ENCODE data around the gene KCNH1. TPM values are rescaled to one million over a fixed set of nuclear protein-coding genes. Genes with fewer than 3 reads are reported as not detected.
"Not testable (repeated sequence)": the region's sequence is repeated elsewhere in the genome, so short reads cannot be mapped to it uniquely, and the experiment has no call there.

KCNH1 gene
- total RNA-seq, 6 experiments from 2014 or later, result 0.90 to 1.8 (median 1.5) TPM

DNA sequence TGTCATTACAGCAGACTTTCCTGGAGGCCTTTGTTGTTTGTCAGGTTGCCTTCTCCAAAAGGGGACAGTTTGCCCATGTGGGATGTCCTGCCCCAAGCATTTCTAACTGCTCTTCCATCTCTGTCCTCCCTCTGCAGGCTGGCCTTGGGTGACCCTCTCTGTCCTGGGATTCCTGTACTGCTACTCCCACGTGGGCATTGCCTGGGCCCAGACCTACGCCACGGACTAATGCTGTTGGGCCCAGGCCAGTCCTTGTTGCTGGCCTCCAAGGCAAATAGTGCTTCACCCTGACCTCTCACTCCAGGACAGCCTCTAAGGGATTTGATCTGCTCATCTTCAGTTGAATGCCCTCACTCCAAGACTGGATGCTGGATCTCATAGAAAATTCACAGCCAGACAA is 459.8 kb downstream of the KCNH1 start:
- Mint-ChIP-seq H3K27me3 (ENCODE audit: insufficient read depth) (peaks cover 2% of the 10 kb centered on the region; the same call in 1 of the 2 replicates), H3K27ac (no peak overlapping the region), H3K9me3 (no peaks in the 10 kb centered on the region), H3K4me1 (ENCODE audit: low read depth) (peaks cover 4% of the 10 kb centered on the region; the same call in 1 of the 2 replicates), H3K36me3 (ENCODE audit: low read depth) (no peaks in the 10 kb centered on the region), H3K4me3 (no peak overlapping the region)
- no peak for DNase-seq
- TF ChIP-seq, protein P1, sequence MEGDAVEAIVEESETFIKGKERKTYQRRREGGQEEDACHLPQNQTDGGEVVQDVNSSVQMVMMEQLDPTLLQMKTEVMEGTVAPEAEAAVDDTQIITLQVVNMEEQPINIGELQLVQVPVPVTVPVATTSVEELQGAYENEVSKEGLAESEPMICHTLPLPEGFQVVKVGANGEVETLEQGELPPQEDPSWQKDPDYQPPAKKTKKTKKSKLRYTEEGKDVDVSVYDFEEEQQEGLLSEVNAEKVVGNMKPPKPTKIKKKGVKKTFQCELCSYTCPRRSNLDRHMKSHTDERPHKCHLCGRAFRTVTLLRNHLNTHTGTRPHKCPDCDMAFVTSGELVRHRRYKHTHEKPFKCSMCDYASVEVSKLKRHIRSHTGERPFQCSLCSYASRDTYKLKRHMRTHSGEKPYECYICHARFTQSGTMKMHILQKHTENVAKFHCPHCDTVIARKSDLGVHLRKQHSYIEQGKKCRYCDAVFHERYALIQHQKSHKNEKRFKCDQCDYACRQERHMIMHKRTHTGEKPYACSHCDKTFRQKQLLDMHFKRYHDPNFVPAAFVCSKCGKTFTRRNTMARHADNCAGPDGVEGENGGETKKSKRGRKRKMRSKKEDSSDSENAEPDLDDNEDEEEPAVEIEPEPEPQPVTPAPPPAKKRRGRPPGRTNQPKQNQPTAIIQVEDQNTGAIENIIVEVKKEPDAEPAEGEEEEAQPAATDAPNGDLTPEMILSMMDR (IDR thresholded peaks at IDR 0.05), result no peak

DNA sequence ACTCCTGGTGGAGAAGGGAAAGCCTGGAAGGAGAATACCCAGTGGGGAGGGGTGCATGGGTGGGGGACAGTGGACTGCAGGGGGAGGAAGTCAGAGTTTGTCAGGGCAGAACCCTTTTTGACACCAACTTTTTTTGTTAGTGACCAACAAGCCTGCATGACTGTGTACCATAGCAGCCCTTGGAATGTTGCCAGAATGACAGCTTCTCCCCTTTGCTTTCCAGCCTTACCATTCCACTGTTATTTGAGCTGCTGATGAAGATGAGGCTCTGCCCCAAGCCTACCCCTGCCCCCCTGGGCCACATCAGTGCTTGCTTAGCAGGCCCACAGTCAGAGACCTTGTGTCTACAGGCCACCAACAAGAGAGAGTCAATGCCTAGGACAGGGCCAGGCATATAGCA is 464.0 kb downstream of the KCNH1 start:
- H3K9me3 Mint-ChIP-seq, result no peaks in the 10 kb centered on the region
- H3K4me3 Mint-ChIP-seq, result no peak overlapping the region
- H3K27me3 Mint-ChIP-seq (ENCODE audit: insufficient read depth), result peaks cover 2% of the 10 kb centered on the region
- peaks cover 4% of the 10 kb centered on the region; the same call in 1 of the 2 replicates for H3K4me1 Mint-ChIP-seq (ENCODE audit: low read depth)
- DNase-seq, result no peak
- no peaks in the 10 kb centered on the region for H3K36me3 Mint-ChIP-seq (ENCODE audit: low read depth)
- TF ChIP-seq, protein P1 (IDR thresholded peaks at IDR 0.05), result no peak
- no peak overlapping the region for H3K27ac Mint-ChIP-seq

DNA sequence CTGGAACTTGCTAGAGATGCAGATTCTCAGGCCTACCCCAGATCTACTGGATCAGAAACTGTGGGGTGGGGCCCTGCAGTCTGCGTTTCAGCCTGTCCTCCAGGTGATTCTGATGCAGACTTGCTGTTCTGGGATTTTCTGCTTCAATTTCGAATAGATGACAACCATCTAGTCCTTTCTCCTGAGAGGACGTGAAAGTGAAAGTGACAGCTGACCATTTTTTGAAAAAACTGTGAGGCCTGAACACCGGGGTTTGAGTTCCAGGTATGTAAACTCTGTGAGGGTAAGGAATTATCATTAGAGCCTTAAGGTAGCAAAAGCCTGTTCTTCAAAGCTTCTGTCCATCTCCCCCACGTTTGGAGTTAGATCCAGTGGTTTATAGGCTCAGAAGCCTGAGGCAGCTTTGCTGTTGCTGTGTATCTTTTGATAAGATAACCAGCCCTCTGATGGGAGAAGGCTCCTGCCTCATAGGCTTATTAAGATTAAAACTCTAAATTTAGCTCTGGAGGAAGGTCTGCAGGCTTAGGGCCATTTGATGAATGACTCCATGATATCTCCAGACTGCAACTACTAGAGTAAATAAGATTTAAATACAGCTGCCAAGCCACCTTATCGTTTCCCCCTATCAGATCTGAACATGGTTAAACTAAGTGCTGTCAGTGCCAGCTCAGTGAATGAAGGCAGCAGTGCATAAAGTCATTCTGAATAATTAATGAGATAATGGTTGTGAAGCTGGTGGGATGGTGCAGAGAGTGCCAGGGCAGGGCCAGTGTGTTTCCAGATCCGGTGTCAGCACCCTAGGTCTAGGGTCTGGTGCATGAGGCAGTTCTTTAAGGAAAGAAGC is 470.0 kb downstream of the KCNH1 start:
- no peak for DNase-seq
- Mint-ChIP-seq H3K27ac (no peak overlapping the region), H3K9me3 (no peaks in the 10 kb centered on the region), H3K27me3 (ENCODE audit: insufficient read depth) (no peaks in the 10 kb centered on the region; the same call in 1 of the 2 replicates), H3K36me3 (ENCODE audit: low read depth) (no peaks in the 10 kb centered on the region), H3K4me3 (no peak overlapping the region), H3K4me1 (ENCODE audit: low read depth) (no peaks in the 10 kb centered on the region)
- TF ChIP-seq, protein P1 (IDR thresholded peaks at IDR 0.05), result no peak

DNA sequence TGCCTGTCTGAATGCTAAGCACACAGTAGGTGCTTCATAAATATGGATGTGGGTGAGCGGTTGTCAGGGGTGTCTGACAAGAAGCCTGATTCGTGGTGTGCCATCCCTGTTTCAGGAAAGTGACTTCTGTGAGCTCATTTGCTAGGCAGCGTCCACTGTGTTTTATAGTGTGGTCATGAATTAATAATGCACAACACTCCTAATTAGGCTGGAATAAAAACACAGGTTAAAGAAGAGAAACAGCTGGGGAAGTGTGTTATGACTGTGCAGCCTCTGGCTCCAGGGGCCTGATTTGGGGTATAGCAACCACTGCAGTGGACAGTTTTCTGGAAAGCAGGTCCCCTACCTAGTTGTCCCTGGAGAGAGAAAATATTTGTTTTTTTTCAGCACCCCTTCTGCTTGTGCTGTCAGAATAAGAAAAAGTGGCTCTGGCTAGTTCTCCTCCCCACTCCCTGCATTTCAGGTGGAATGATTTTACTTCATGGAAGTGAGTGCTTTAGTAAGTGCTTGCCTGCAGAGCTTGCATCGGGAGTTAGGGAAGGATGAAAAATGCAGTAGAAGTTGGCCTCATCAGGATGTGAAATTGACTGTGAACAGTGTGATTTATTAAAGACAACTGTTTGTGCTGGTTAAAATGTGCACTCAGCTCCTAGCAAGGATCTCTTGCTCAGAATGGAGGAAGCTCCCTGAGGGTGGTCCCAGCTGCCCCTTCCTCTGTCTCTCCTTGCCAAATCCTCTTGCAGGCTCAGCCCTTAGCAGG is 471.5 kb downstream of the KCNH1 start:
- Mint-ChIP-seq H3K27me3 (ENCODE audit: insufficient read depth) (peaks cover 2% of the 10 kb centered on the region; the same call in 1 of the 2 replicates), H3K9me3 (no peaks in the 10 kb centered on the region), H3K4me3 (no peak overlapping the region), H3K36me3 (ENCODE audit: low read depth) (peaks cover 6% of the 10 kb centered on the region; the same call in 1 of the 2 replicates), H3K4me1 (ENCODE audit: low read depth) (no peaks in the 10 kb centered on the region), H3K27ac (no peak overlapping the region)
- DNase-seq, result no peak
- TF ChIP-seq, protein P1 (IDR thresholded peaks at IDR 0.05), result no peak

DNA sequence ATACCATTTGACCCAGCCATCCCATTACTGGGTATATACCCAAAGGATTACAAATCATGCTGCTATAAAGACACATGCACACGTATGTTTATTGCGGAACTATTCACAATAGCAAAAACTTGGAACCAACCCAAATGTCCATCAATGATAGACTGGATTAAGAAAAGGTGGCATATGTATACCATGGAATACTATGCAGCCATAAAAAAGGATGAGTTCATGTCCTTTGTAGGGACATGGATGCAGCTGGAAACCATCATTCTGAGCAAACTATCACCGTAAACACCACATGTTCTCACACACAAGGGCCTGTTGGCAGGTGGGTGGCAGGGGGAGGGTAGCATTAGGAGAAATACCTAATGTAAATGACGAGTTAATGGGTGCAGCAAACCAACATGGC is 472.4 kb downstream of the KCNH1 start:
- not testable (repeated sequence) for H3K4me1 Mint-ChIP-seq (ENCODE audit: low read depth); DNase-seq; H3K4me3 Mint-ChIP-seq; H3K27ac Mint-ChIP-seq; H3K36me3 Mint-ChIP-seq (ENCODE audit: low read depth); H3K9me3 Mint-ChIP-seq; H3K27me3 Mint-ChIP-seq (ENCODE audit: insufficient read depth)

DNA sequence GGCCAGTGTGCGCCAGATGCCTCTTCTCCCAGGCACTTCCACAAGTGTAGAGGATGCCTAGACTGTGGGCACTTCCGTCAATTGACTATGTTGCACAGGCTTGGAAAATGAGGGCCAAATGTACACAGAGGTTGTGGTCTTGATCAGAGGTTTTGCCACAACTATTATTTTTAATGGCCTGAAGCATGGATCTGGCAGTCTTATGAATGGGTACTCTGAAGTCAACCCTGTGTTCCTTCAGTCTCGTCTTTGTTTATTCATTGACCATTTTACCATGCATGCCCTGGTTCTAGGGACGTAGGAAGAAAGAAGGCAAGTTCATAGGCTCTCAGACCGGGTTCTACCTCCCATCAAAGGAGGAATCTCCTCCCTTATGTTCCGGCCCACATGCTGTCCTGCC is 476.1 kb downstream of the KCNH1 start:
- TF ChIP-seq, protein P1 (IDR thresholded peaks at IDR 0.05), result no peak
- no peaks in the 10 kb centered on the region for H3K4me1 Mint-ChIP-seq (ENCODE audit: low read depth)
- no peak overlapping the region for H3K27ac Mint-ChIP-seq
- H3K9me3 Mint-ChIP-seq, result no peaks in the 10 kb centered on the region
- H3K27me3 Mint-ChIP-seq (ENCODE audit: insufficient read depth), result peaks cover 2% of the 10 kb centered on the region; the same call in 1 of the 2 replicates
- no peak overlapping the region for H3K4me3 Mint-ChIP-seq
- peaks cover 6% of the 10 kb centered on the region; the same call in 1 of the 2 replicates for H3K36me3 Mint-ChIP-seq (ENCODE audit: low read depth)
- no peak for DNase-seq

Data from HFFc6 (cell line).